Bone marrow (tissue), 2 donors: ENCODE measurements around the gene TFDP1.

ENCODE experiments used
- DNase-seq, 2 donors: peaks; one replicate each; lab custom pipeline; 2025; lab: John Stamatoyannopoulos, UW

Gene TFDP1

DNA sequence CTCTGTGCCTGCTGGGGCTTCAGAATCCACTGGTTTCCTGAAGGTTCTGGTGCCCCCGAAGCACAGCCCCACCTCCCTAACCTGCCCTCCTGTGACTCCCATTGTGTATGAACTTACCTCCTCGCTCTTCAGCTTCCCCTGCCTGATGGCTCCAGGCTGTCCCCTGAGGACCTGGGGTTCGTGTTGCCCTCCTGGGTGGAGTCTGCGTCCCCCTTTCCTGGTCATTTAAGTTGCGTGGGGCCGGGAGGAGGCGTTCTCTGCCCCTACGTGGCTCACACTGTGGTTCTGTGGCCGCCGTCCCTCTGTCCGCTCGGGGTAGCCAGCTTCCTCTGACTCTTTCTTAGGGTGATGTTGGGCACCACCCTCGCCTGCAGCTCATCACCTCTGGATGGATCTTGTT lies 13.9 kb downstream of the TFDP1 start:
- no peak for DNase-seq

DNA sequence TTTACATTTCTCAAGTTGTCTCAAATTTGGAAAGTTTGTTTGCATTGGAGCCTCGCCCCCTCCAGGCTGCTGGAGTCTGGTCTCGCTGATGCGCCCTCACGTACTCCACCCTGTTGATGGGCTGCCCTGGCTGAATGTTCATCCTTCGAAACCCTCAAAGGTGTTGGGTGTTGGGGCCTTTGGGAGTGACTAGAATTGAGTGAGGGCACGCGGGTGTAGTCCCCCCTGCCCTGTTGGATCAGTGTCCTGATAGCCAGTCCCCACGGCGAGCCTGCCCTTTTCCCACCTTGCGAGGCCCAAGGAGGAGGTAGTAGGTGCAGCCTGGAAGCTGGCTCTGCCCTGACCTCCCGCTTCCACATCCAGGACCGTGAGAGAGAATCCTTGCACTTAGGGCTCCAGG lies 14.8 kb downstream of the TFDP1 start:
- DNase-seq, result no peak

DNA sequence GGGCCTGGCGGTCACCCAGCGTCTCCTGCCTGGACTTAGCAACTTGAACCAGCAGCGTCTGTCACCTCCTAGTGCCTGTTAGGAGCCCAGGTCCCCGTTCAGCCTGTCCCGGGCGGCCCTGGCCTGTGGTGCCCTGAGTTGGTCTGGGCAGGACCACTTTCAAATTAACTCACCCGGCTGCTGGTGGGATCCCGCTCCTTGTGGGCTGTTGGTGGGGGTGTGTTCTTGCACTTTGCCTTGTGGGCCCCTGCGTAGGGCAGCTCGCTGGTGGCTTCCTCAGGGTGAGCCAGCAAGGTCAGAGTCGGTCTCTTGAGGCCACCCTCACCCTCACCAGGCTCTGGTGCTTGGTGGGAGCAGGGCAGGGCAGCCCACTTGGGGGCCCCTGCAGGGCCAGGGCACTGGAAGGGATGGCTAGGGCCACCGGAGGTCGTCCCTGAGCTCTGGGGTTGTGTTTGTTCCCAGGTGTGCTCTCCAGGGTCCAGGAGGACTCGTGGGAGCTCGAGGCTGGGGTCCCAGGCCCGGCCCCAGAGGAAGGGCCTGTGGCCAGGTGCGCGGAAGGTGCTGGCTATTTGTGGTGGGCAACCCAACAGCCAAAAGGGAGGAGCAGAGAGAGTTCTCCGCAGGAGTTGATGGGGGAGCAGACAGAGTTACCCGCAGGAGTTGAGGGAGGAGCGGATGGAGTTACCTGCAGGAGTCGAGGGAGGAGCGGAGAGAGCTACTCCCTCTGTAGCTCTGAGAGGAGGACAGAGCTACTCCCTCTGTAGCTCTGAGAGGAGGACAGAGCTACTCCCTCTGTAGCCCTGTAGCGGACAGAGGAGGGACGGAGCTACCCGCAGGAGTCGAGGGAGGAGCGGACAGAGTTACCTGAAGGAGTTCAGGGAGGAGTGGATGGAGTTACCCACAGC lies 16.9 kb downstream of the TFDP1 start:
- DNase-seq, result no peak

DNA sequence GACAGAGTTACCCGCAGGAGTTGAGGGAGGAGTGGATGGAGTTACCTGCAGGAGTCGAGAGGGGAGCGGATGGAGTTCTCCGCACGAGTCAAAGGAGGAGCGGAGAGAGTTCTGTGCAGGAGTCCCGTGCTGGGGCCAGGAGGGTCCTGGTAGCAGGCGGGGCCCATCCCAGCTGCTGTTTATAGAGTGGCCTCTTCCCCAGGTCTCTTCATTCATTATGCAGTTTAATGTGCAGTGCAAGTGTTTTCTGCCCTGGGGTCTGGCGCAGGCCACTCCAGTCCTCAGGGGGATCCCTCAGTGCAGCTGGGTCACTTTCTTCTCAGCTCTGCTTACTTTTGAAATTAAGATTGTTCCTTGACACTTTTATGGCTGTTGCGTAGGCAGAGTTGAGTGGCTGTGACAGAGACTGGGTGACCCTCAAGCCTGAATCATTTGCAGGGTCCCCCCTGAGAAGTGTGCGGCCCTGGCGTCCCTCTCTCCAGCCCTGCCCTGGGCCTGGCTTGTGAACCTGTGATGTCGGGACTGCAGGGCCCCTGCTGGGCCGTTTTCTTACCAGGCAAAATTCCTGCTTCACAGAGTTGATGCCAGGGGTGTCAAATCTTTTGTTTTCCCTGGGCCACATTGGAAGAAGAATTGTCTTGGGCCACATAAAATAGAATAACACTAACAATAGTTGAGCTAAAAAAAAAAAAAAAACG lies 17.9 kb downstream of the TFDP1 start:
- DNase-seq, result no peak

DNA sequence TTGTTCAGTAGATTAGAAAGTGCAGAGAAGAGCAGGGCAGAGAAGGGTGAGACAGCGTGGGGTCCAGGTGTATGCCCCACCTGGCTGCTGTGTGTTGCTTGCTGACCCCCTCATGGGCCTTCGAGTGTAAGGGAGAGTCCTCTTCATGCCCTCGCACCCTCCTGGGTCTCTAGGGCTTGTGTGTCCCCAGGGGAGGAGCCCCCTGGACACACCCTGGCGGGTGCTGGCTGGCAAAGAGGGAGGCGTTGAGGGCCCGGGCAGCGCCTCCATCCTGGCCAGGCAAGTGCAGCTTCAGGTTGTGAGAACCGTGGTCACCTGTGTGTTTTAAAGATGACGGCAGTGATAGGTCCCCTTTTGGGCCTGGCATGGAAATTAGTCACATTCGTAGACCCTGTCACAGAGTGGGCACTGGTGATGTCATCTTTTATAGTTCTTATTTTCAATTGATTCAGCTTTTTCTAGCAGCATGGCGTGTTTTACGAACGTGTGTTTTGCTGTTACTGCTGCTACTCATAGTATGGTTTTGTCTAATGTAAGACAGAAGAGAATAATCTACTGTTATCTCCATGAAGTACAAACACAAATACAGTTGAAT lies 18.7 kb downstream of the TFDP1 start:
- no peak for DNase-seq

DNA sequence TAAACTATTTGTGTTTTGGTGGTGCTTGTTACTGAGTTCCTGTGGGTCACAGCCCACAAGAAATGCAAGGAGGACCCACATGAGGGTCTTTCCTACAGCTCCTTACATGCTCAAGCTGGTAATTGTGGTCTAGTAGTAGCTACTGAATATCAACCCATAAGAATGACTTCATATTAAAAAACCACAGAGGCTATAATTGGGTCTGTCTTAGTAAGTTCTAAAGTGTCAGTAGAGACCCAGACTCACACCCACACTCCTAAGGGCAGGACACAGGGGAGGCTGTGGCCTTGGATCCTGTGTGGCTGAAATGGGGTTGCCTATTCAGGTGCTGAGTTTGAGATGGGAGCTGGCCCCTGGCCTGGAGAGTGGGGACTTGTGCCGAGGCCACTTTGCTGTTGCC lies 19.6 kb downstream of the TFDP1 start:
- DNase-seq, result no peak

DNA sequence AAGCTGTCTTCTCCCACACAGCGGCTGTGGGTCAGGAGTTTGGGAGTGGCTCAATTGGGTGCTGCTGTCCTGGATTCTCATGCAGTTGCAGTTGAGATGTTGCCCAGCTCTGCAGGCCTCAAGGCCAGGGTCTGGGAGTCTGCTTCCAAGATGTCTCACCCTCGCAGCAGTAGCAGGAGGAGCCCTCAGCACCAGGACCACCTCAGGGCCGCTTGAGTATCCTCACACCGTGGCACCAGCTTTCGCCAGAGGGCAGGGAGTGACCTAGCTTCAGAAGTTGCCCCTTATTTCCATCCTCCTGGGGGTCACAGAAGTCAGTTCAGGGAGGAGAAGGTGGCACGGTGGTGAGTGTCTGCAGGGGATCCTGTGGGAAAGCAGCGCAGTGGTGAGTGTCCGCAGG lies 20.9 kb downstream of the TFDP1 start:
- DNase-seq, result no peak

- DNase-seq, result no peak
These were observed 21.4 kb downstream of the TFDP1 start for GRCh38 chr13:113605866-113606438.

DNA sequence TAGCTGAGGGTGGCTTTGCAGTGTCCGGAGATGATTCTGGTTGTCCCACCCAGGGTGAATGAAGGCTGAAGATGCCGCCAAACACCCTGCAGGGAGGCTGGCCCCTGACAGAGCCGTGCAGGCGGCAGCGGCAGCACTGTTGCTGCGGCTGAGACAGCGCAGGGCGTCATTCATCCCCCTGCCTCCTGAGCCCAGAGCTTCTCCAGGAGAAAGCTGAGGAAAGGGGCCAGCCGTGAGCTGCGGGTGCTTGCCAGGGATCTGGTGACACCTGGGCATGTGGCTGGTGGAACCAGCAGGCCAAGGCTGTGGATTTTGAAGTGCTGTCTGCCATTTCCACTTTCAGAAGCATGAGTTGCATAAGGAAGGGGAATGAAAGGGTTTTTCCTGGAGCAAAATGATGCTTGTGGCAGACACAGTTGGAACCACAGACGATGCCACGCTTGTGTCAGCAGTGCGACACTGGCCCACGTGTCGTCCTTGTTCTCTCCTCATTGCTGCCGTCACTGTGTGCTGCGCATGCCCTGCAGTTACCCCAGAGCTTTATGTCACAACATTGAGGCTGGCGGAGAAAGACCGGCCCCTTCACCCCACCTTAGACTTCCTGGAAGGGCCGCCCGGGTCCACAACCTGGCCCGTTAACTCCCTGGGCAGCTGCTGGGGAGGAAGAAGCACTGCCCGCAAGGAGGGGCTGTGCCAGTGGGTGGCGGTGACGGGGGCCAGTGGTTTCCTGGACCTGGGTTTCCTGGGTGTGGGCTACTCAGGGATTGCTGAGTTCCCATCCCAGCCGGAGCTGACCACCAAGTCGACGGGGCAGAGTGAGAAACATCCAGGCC lies 22.7 kb downstream of the TFDP1 start:
- DNase-seq, result no peak

DNA sequence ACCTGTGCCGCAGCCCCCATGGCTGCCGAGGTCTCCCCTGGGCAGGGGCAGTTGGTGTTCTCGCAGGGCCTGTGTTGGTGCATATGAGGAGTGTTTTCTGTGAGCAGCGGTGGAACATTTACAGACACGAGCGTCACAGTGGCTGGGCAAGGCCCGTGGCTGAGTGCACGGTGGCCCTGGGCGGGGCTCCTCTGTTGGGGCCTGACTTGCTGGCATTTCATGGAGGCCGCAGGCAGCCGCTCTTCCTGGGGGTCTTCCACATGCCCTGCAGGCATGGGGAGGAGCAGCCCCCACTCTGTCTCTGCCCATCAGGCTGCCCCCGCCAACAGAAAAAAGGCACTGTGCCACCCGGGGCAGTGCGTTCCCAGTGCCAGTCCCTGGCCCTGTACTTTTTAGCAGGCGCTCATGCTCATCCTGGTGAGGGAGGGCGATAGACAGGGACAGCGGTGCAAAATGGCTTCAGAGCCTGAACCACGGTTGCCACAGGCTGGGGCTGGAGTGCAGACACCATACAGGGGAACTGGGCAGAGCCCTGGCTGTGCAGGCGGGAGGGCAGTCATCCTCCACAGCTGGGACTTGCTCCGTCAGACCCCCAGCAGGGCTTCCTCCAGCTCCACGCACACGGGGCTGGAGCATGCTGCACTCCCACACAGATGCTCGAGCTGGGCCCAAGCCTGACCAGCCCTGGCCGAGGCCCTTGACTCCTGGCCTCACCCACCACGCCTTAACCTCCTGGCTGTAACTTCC lies 23.5 kb downstream of the TFDP1 start:
- no peak for DNase-seq

DNA sequence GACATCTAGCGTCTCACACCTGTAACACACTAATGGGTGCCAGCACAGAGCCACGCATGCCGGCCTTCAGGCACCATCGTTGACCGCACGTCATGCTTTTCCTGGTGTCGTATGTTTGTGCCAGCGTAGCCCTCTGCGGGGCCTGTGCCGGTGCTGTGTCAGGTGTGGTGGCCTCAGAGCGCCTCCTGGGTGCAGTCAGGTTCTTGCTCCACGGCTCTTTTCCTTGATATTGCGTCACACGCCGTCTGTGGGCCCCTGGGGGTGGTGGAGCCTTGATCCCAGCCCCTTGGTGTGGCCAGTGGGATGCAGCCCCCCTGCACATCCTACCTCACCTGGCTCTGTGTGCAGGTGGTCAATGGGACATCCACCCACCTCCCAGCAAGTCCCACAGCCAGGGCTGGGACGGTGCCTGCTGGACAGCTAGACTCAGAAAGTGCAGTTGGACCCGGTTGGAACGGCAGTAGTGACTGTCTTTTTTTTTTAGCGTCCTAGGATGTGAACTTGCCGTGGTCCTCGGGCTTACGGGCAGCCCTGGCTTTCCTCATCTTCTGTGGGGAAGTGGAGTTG lies 24.5 kb downstream of the TFDP1 start:
- no peak for DNase-seq

DNA sequence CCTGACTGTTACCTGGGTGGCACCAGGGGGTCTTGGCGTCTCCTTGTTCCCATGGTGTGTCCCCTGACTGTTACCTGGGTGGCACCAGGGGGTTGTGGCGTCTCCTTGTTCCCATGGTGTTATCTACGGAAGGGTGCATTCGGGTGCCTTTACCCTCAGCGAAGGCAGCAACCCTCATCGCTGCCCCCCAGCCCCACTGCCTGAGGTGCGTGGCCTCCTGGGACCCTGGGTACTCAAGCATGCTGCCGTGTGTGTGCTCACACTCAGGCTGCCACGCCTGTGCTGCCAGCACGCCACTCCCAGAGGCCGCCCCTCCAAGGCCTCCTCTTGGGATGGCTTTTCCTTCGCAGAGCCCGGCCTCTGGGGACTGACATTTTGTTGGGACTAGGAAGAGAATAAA lies 25.1 kb downstream of the TFDP1 start:
- DNase-seq, result no peak

GRCh38 chr13:113610266-113610665 lies 25.7 kb downstream of the TFDP1 start:
- DNase-seq, result no peak

DNA sequence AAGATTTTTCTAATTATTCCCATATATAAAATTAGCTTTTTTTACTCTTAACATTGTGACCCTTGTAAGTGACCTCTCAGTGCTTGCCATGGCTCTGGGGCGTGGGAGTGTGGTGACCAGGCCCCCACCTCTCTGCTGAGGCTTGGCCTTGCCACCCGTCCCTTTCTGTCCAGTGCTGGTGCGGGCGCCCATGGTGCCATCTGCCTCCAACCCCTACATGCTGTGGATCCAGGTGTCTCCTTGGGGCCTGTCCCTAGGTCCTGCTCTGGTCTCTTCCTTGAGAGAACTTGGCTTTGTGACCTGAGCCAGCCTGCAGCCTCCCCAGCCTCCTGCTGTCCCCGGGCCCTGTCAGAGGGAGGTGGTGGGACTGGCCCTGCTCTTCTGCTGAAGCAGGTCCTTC lies 27.4 kb downstream of the TFDP1 start:
- DNase-seq, result no peak

DNA sequence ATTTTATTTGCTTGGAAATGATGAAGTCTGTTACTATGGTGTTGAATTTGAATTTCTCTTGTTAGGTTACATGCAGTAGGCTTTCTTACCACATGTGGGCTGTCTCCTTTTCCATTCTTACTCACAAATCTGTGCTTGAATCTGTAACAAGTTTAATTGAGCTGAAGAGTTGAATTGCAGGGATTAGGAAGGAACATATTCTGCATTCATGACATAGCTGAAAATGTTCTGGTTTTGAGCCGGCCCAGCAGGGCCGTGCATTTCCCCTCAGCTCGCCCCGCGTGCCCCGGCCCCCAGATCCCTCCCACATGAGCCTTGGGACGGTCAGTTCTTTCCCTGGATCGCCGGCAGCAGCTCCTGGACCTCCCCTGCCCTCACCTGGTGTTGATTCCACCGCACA lies 28.1 kb downstream of the TFDP1 start:
- DNase-seq, result no peak

- no peak for DNase-seq
These were observed 29.3 kb downstream of the TFDP1 start for GRCh38 chr13:113613789-113614379.

- no peak for DNase-seq
These were observed 31.8 kb downstream of the TFDP1 start for GRCh38 chr13:113616281-113616906.

DNA sequence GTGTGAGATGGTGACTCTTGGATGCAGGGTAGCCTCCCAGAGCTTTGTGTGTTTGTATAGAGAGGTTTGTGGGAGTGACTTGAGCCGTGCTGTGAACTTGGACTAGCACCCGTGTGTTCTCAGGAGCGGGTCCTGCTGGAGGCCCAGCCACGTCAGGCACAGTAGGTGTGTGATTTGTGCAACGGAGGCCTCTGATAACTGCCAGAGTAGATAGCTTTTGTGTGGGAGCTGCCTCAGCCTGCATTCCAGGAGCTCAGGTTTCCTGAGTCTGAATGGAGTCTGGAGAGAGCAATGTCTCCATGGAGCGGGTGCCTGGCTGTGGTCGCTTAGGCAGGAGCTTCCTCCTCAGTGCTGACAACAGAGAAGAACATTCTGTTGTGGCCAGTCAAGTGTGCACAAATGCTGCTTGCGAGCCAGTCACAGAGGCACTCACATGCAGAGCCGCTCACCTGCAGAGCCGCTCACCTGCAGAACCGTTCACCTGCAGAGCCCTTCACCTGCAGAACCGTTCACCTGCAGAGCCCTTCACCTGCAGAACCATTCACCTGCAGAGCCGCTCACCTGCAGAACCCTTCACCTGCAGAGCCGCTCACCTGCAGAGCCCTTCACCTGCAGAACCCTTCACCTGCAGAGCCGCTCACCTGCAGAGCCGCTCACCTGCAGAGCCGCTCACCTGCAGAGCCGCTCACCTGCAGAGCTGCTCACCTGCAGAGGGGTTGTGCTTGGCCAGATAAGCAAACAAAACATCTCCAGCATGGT lies 32.6 kb downstream of the TFDP1 start:
- DNase-seq, result no peak

- no peak for DNase-seq
These were observed 33.4 kb downstream of the TFDP1 start for GRCh38 chr13:113617961-113618360.
